Breast epithelium (tissue), 4 donors: ENCODE data around the gene P2RY2. TPM values are rescaled to one million over a fixed set of nuclear protein-coding genes. Genes with fewer than 3 reads are reported as not detected.

Experiments
- DNase-seq, 2 donors: peaks; one replicate each; pipeline ENCODE4 v3.0.0-alpha.2; 2019; ENCODE audit warnings: low spot score in 2 of 2
- H3K27ac ChIP-seq, 2 donors: fragments of 200-600 bp; sonication (generic) in 1 of 2; one replicate each; pipeline ENCODE4 v1.5.1; 2016 to 2019; ENCODE audit warnings: mild to moderate bottlenecking in 1 of 2
- H3K27me3 ChIP-seq, 2 donors: fragments of 200-600 bp; sonication (generic) in 1 of 2; one replicate each; pipeline versions ENCODE4 v1.5.1 to v1.6.0; 2017 to 2019; ENCODE audit warnings: control low read depth in 1 of 2, mild to moderate bottlenecking in 1 of 2
- H3K36me3 ChIP-seq: fragments of 200-600 bp; one replicate; pipeline ENCODE4 v1.5.1; 2019
- H3K4me1 ChIP-seq, 2 donors: fragments of 200-600 bp; sonication (generic); one replicate each; pipeline ENCODE4 v1.5.1; 2016 to 2019; ENCODE audit warnings: control low read depth in 1 of 2
- H3K4me3 ChIP-seq, 3 donors: fragments of 200-600 bp; sonication (generic); 1 replicate in 2 of 3; 2 replicates in 1 of 3; pipeline ENCODE4 v1.5.1; 2016 to 2019; ENCODE audit warnings: mild to moderate bottlenecking in 3 of 3, moderate library complexity in 2 of 3
- H3K9me3 ChIP-seq, 2 donors: fragments of 200-600 bp; sonication (generic) in 1 of 2; one replicate each; pipeline ENCODE4 v1.5.1; 2016 to 2019; ENCODE audit warnings: control low read depth in 1 of 2
- CTCF ChIP-seq, 3 donors: fragments of 450-650 bp; IDR thresholded peaks; one replicate each; pipeline ENCODE4 v1.5.1; 2016 to 2017; ENCODE audit warnings: antibody characterized with exemption in 3 of 3, mild to moderate bottlenecking in 3 of 3, moderate library complexity in 3 of 3
- POLR2A ChIP-seq: fragments of 450-650 bp; IDR thresholded peaks from one replicate; pipeline ENCODE4 v1.6.1; 2016; ENCODE audit warnings: antibody characterized with exemption, mild to moderate bottlenecking, moderate library complexity
- POLR2AphosphoS5 ChIP-seq, 3 donors: sonication (generic); formaldehyde crosslinking; IDR thresholded peaks; one replicate each; pipeline ENCODE4 v1.6.1; 2017; ENCODE audit warnings: antibody characterized with exemption in 3 of 3
- intact Hi-C: fragments of 100-400 bp; cut with DNase I; formaldehyde crosslinking; loops from one replicate; pipeline ENCODE4 v1.15.1; 2023; ENCODE audit warnings: low total_unique reads
- total RNA-seq, 3 donors: library from RNA; depleted of rRNA; stranded (reverse); fragments of >200 nt; gene quantifications; one replicate each; pipeline ENCODE4 v1.1.0, GENCODE V29; 2016

P2RY2 gene
- total RNA-seq: 1 to 10 TPM in 2 of 3 donors, under 1 TPM in 1; 0.32 to 7.6 (median 5.2) TPM

- Histone ChIP-seq H3K4me3 (peak within 1 kb of the TSS; percentile 28 to 70 (median 56)), H3K27ac (peak within 1 kb of the TSS; percentile 67 to 68), H3K36me3 (no peaks in the 10 kb centered on the region), H3K9me3 (no peaks in the 10 kb centered on the region), H3K27me3 (no peaks in the 10 kb centered on the region), H3K4me1 (peaks cover 0 to 4% of the 10 kb centered on the region in 2 donors)
- peak; percentile 53 to 82 for DNase-seq
- intact Hi-C loops: no loop called here
- TF ChIP-seq POLR2AphosphoS5 (IDR thresholded peaks at IDR 0.05): no peak
- TF ChIP-seq POLR2A: no peak
- TF ChIP-seq CTCF (IDR thresholded peaks at IDR 0.05): peak in 2 of 3 donors; percentile 40 to 41
Measured at GRCh38 chr11:73218106-73218829, at the start of gene P2RY2. P2RY2 (plus strand) TSS chr11:73218281; CDS start chr11:73234160, 15,879 bp downstream.

- Histone ChIP-seq H3K36me3 (no peaks in the 10 kb centered on the region), H3K4me1 (no peaks in the 10 kb centered on the region), H3K9me3 (no peaks in the 10 kb centered on the region), H3K27me3 (no peaks in the 10 kb centered on the region), H3K27ac (no peak overlapping the region), H3K4me3 (no peak overlapping the region)
- no peak for TF ChIP-seq POLR2A
- TF ChIP-seq POLR2AphosphoS5 (IDR thresholded peaks at IDR 0.05): no peak
- no peak for TF ChIP-seq CTCF (IDR thresholded peaks at IDR 0.05)
- intact Hi-C loops: no loop called here
- DNase-seq: no peak
Measured at GRCh38 chr11:73168925-73169579, 49.0 kb upstream of the P2RY2 start.

- intact Hi-C loops: loop anchor here (10.0 kb wide), 1 partner anchor 445 kb away; no protein-coding TSS in a partner anchor
- no peak overlapping the region for H3K27ac ChIP-seq
- H3K27me3 ChIP-seq: no peaks in the 10 kb centered on the region
- DNase-seq: no peak
- TF ChIP-seq POLR2A (no peak), POLR2AphosphoS5 (IDR thresholded peaks at IDR 0.05) (no peak), CTCF (IDR thresholded peaks at IDR 0.05) (no peak)
- H3K4me3 ChIP-seq: no peak overlapping the region
- no peaks in the 10 kb centered on the region for H3K9me3 ChIP-seq
- no peaks in the 10 kb centered on the region for H3K4me1 ChIP-seq
- H3K36me3 ChIP-seq: no peaks in the 10 kb centered on the region
Measured at GRCh38 chr11:73170140-73170539, 47.9 kb upstream of the P2RY2 start.

- Histone ChIP-seq H3K4me3 (no peak overlapping the region), H3K36me3 (no peaks in the 10 kb centered on the region), H3K27ac (no peak overlapping the region), H3K27me3 (no peaks in the 10 kb centered on the region), H3K4me1 (no peaks in the 10 kb centered on the region), H3K9me3 (no peaks in the 10 kb centered on the region)
- TF ChIP-seq CTCF (IDR thresholded peaks at IDR 0.05) (no peak), POLR2A (no peak), POLR2AphosphoS5 (IDR thresholded peaks at IDR 0.05) (no peak)
- no peak for DNase-seq
- intact Hi-C loops: loop anchor here (10.0 kb wide), 1 partner anchor 447 kb away; no protein-coding TSS in a partner anchor
Measured at GRCh38 chr11:73171436-73172161, 46.5 kb upstream of the P2RY2 start.
